H9 (cell line): ENCODE data around the gene AXIN2. TPM values are rescaled to one million over a fixed set of nuclear protein-coding genes. Genes with fewer than 3 reads are reported as not detected.
A peak's percentile ranks its signal among the peaks of the same experiment; 100 is the strongest.

Experiments used
- DNase-seq: peaks from one replicate; pipeline ENCODE4 v3.0.0-alpha.2; 2017
- H2AFZ ChIP-seq: one replicate; pipeline ENCODE4 v1.6.1; 2013; ENCODE audit warnings: mild to moderate bottlenecking, low read length, control low read depth, moderate library complexity
- H2AK5ac ChIP-seq: 2 replicates; pipeline ENCODE4 v1.6.1; 2013; ENCODE audit warnings: low read length, control low read depth, mixed read lengths; ENCODE audit not compliant: insufficient read length
- H2BK120ac ChIP-seq: one replicate; pipeline ENCODE4 v1.6.1; 2013; ENCODE audit warnings: low read depth, mild to moderate bottlenecking, low read length, control low read depth, inconsistent platforms; ENCODE audit not compliant: poor library complexity, severe bottlenecking
- H2BK12ac ChIP-seq: 2 replicates; pipeline ENCODE4 v1.6.1; 2013; ENCODE audit warnings: low read length, control low read depth, mixed read lengths, low read depth; ENCODE audit not compliant: insufficient read length
- H2BK15ac ChIP-seq: 2 replicates; pipeline ENCODE4 v1.6.1; 2013; ENCODE audit warnings: low read depth, low read length, control low read depth
- H2BK20ac ChIP-seq: one replicate; pipeline ENCODE4 v1.6.1; 2013; ENCODE audit warnings: low read depth, mild to moderate bottlenecking, low read length, control low read depth, inconsistent platforms; ENCODE audit not compliant: poor library complexity, severe bottlenecking
- H2BK5ac ChIP-seq: 2 replicates; pipeline ENCODE4 v1.6.1; 2013; ENCODE audit warnings: low read length, control low read depth, mixed read lengths; ENCODE audit not compliant: insufficient read length
- H3K14ac ChIP-seq: 2 replicates; pipeline ENCODE4 v1.6.1; 2013; ENCODE audit warnings: low read length, control low read depth; ENCODE audit not compliant: insufficient read depth
- H3K18ac ChIP-seq: 2 replicates; pipeline ENCODE4 v1.6.1; 2013; ENCODE audit warnings: low read depth, mild to moderate bottlenecking, mixed read lengths, low read length, control low read depth; ENCODE audit not compliant: insufficient read length
- H3K23ac ChIP-seq: 2 replicates; pipeline ENCODE4 v1.6.1; 2013; ENCODE audit warnings: low read length, control low read depth, mixed read lengths, low read depth; ENCODE audit not compliant: insufficient read length
- H3K23me2 ChIP-seq: 2 replicates; pipeline ENCODE4 v1.6.1; 2013; ENCODE audit warnings: low read depth, mild to moderate bottlenecking, mixed read lengths, low read length, control low read depth; ENCODE audit not compliant: insufficient read length, poor library complexity, severe bottlenecking
- H3K27ac ChIP-seq: 2 replicates; pipeline ENCODE4 v1.5.1; 2013; ENCODE audit warnings: low read length, control low read depth, mixed read lengths, low read depth; ENCODE audit not compliant: insufficient read length
- H3K27me3 ChIP-seq: 2 replicates; pipeline ENCODE4 v1.6.1; 2013; ENCODE audit warnings: low read length, control low read depth, inconsistent platforms; ENCODE audit not compliant: insufficient read depth
- H3K4ac ChIP-seq: 2 replicates; pipeline ENCODE4 v1.6.1; 2013; ENCODE audit warnings: low read depth, mild to moderate bottlenecking, control low read depth, inconsistent platforms, low read length, moderate library complexity
- H3K4me1 ChIP-seq: 2 replicates; pipeline ENCODE4 v1.6.1; 2013; ENCODE audit warnings: low read length, control low read depth, inconsistent platforms; ENCODE audit not compliant: insufficient read depth
- H3K4me2 ChIP-seq: 2 replicates; pipeline ENCODE4 v1.6.1; 2013; ENCODE audit warnings: low read length, control low read depth, mixed read lengths; ENCODE audit not compliant: insufficient read length, insufficient read depth
- H3K56ac ChIP-seq: 2 replicates; pipeline ENCODE4 v1.6.1; 2013; ENCODE audit warnings: low read depth, mild to moderate bottlenecking, mixed read lengths, low read length, control low read depth; ENCODE audit not compliant: insufficient read length
- H3K79me1 ChIP-seq: 2 replicates; pipeline ENCODE4 v1.6.1; 2013; ENCODE audit warnings: low read depth, mild to moderate bottlenecking, moderate library complexity, low read length, control low read depth, inconsistent platforms; ENCODE audit not compliant: insufficient read depth, poor library complexity, severe bottlenecking
- H3K79me2 ChIP-seq: 2 replicates; pipeline ENCODE4 v1.6.1; 2013; ENCODE audit warnings: low read length, control low read depth, inconsistent platforms; ENCODE audit not compliant: insufficient read depth
- H3K9ac ChIP-seq: 2 replicates; pipeline ENCODE4 v1.6.1; 2013; ENCODE audit warnings: low read length, control low read depth, mixed read lengths; ENCODE audit not compliant: insufficient read length; ENCODE audit errors: extremely low read depth
- H3K9me3 ChIP-seq: one replicate; pipeline ENCODE4 v1.6.1; 2013; ENCODE audit warnings: low read depth, low read length, inconsistent platforms; ENCODE audit not compliant: control insufficient read depth
- H3T11ph ChIP-seq: one replicate; pipeline ENCODE4 v1.6.1; 2013; ENCODE audit warnings: mild to moderate bottlenecking, low read length, control low read depth, inconsistent platforms
- H4K20me1 ChIP-seq: one replicate; pipeline ENCODE4 v1.6.1; 2013; ENCODE audit not compliant: control insufficient read depth, insufficient read length, insufficient read depth
- H4K5ac ChIP-seq: 2 replicates; pipeline ENCODE4 v1.6.1; 2013; ENCODE audit warnings: low read depth, mild to moderate bottlenecking, mixed read lengths, low read length, control low read depth; ENCODE audit not compliant: insufficient read length
- H4K8ac ChIP-seq: replicated peaks from 2 replicates; pipeline ENCODE4 v1.6.1; 2013; ENCODE audit warnings: low read length, control low read depth, mixed read lengths, low read depth; ENCODE audit not compliant: insufficient read length
- H4K91ac ChIP-seq: 2 replicates; pipeline ENCODE4 v1.6.1; 2013; ENCODE audit warnings: low read depth, mild to moderate bottlenecking, moderate library complexity, mixed read lengths, low read length, control low read depth; ENCODE audit not compliant: insufficient read length
- H3K27ac Mint-ChIP-seq, 3 experiments: 2 replicates in 2 of 3; 3 replicates in 1 of 3; pipeline ENCODE4 v1.8.0; 2020 to 2021; ENCODE audit warnings: mixed read lengths in 3 of 3, mild to moderate bottlenecking in 1 of 3, moderate library complexity in 1 of 3
- H3K27me3 Mint-ChIP-seq: 2 replicates; pipeline ENCODE4 v1.8.0; 2021; ENCODE audit warnings: low read depth, mild to moderate bottlenecking, moderate library complexity, mixed read lengths
- H3K36me3 Mint-ChIP-seq, 3 experiments: 2 replicates in 2 of 3; 3 replicates in 1 of 3; pipeline ENCODE4 v1.8.0; 2020 to 2021; ENCODE audit warnings: low read depth in 3 of 3, mixed read lengths in 3 of 3; ENCODE audit not compliant: insufficient read depth in 1 of 3
- H3K4me1 Mint-ChIP-seq, 2 experiments: 2 replicates each; pipeline ENCODE4 v1.8.0; 2020; ENCODE audit warnings: mixed read lengths in 2 of 2
- H3K4me3 Mint-ChIP-seq, 2 experiments: 2 replicates in 1 of 2; 3 replicates in 1 of 2; pipeline ENCODE4 v1.8.0; 2020 to 2021; ENCODE audit warnings: mild to moderate bottlenecking in 2 of 2, mixed read lengths in 2 of 2, moderate library complexity in 1 of 2
- H3K9me3 Mint-ChIP-seq, 2 experiments: 2 replicates in 1 of 2; 3 replicates in 1 of 2; pipeline ENCODE4 v1.8.0; 2020; ENCODE audit warnings: mild to moderate bottlenecking in 2 of 2, mixed read lengths in 2 of 2, moderate library complexity in 1 of 2
- CTCF ChIP-seq: fragments of 200-600 bp; sonication (generic); conservative IDR thresholded peaks from 3 replicates; pipeline ENCODE4 v1.8.0; 2021; ENCODE audit warnings: antibody characterized with exemption, mild to moderate bottlenecking
- WGBS: extraction: QIAGEN DNeasy Blood & Tissue Kit; methylation state at CpG from one replicate; pipeline ENCODE4 v1.1.7; 2013; ENCODE audit warnings: missing lambda C conversion rate, low lambda C conversion rate, mixed read lengths; ENCODE audit not compliant: insufficient read length; ENCODE audit errors: extremely low coverage; 5-methylcytosine and 5-hydroxymethylcytosine counted together
- total RNA-seq: library from RNA; stranded (reverse); gene quantifications from 2 replicates; pipeline ENCODE4 v1.2.1, GENCODE V29; 2021

Gene AXIN2
- total RNA-seq, 1 experiment from 2014 or later, result 35.0 TPM

- DNase-seq, result no peak
Measured at GRCh38 chr17:65550075-65550662, 11.3 kb downstream of the AXIN2 start.

More at GRCh38 chr17:65550075-65550662, 11.3 kb downstream of the AXIN2 start:
- H3K14ac ChIP-seq, result no peak overlapping the region; the same call in 1 of the 2 replicates
- no peak overlapping the region for H2AFZ ChIP-seq
- H3K4me1 ChIP-seq, result peaks cover 13% of the 10 kb centered on the region
- H3K27me3 ChIP-seq, result no peaks in the 10 kb centered on the region; the same call in 1 of the 2 replicates
- no peak overlapping the region for H3K18ac ChIP-seq
- no peak overlapping the region for H4K8ac ChIP-seq
- peaks cover 57 to 65% of the 10 kb centered on the region in 2 experiments for H3K4me1 Mint-ChIP-seq
- H3K36me3 Mint-ChIP-seq, result peaks cover 27 to 72% (median 51%) of the 10 kb centered on the region in 3 experiments; a peak in 6 of 7 replicates
- peaks cover 51% of the 10 kb centered on the region; the same call in 1 of the 2 replicates for H3K79me2 ChIP-seq
- H3K4me3 Mint-ChIP-seq, result peak overlapping the region; percentile 9 to 28; a peak in 3 of 5 replicates
- no peaks in the 10 kb centered on the region for H3K27me3 Mint-ChIP-seq
- peaks cover 3% of the 10 kb centered on the region for H4K20me1 ChIP-seq
- H2BK20ac ChIP-seq, result no peak overlapping the region
- H3K4ac ChIP-seq, result no peak overlapping the region
- no peak overlapping the region for H4K5ac ChIP-seq
- H3T11ph ChIP-seq, result no peak overlapping the region
- no peaks in the 10 kb centered on the region for H3K9me3 Mint-ChIP-seq
- H3K79me1 ChIP-seq, result peaks cover 32% of the 10 kb centered on the region
- TF ChIP-seq CTCF, result no peak
- H4K91ac ChIP-seq, result no peak overlapping the region
- no peak overlapping the region for H3K27ac ChIP-seq
- no peaks in the 10 kb centered on the region for H3K23me2 ChIP-seq
- peak overlapping the region in 2 of 3 experiments; percentile 67 to 86; a peak in 4 of 7 replicates for H3K27ac Mint-ChIP-seq
- H2AK5ac ChIP-seq, result no peak overlapping the region
- H2BK12ac ChIP-seq, result no peak overlapping the region
- H2BK120ac ChIP-seq, result no peak overlapping the region
- WGBS, result no CpG with 5 or more reads among the region's 9 CpGs
- no peak overlapping the region for H3K56ac ChIP-seq
- H2BK5ac ChIP-seq, result no peak overlapping the region
- H3K9me3 ChIP-seq, result no peaks in the 10 kb centered on the region
- no peak overlapping the region for H3K4me2 ChIP-seq
- no peak overlapping the region for H3K9ac ChIP-seq
- H2BK15ac ChIP-seq, result no peak overlapping the region
- H3K23ac ChIP-seq, result no peak overlapping the region
